ENCODE results near the gene PADI6. TPM values are rescaled to one million over a fixed set of nuclear protein-coding genes. Genes with fewer than 3 reads are reported as not detected.
A peak's percentile ranks its signal among the peaks of the same experiment; 100 is the strongest.

Gene PADI6
- total and polyA plus RNA-seq, 9 of the 15 experiments (the other 6 are each of a cell fraction or from before 2014, with no cell fraction given), result not detected

DNA sequence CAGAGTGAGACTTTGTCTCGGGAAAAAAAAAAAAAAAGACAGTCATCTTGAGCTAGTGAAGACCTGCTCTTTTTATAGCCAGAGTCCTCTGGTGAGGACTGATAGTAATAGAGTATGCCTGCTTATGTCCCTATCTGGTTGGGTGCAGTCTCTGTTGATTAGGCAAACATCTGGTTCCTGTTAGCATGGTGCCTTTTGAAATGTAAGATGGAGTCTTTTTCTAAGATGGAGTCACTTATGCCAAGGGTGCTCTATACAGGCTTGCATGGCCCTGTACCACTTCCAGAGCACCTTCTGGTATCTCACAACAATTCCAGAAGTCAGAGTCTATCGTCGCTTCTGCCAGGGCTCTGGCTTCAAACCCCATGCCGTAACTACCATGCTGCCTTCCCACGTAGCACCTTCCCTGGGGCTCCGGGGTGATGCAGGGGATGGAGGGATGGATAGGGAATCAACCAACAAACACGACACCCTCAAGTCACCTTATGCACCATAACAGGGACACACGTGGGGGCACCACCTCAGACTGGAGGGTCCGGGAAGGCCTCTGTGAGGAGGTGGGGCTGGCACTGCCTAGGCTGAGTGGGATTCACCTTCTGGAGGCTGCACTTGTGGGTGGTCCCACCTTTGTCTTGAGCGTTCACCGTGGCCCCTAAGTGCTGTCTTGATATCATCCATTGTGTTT, 11.6 kb upstream of the PADI6 start (continued):
- TF ChIP-seq, protein P1, sequence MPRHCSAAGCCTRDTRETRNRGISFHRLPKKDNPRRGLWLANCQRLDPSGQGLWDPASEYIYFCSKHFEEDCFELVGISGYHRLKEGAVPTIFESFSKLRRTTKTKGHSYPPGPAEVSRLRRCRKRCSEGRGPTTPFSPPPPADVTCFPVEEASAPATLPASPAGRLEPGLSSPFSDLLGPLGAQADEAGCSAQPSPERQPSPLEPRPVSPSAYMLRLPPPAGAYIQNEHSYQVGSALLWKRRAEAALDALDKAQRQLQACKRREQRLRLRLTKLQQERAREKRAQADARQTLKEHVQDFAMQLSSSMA (CRISPR knock-in tag; IDR thresholded peaks at IDR 0.05), result no peak
- TF ChIP-seq, protein P2, sequence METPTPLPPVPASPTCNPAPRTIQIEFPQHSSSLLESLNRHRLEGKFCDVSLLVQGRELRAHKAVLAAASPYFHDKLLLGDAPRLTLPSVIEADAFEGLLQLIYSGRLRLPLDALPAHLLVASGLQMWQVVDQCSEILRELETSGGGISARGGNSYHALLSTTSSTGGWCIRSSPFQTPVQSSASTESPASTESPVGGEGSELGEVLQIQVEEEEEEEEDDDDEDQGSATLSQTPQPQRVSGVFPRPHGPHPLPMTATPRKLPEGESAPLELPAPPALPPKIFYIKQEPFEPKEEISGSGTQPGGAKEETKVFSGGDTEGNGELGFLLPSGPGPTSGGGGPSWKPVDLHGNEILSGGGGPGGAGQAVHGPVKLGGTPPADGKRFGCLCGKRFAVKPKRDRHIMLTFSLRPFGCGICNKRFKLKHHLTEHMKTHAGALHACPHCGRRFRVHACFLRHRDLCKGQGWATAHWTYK (CRISPR knock-in tag; IDR thresholded peaks at IDR 0.05), result peak; percentile 100
- TF ChIP-seq XRCC3 (IDR thresholded peaks at IDR 0.05), result no peak
- TF ChIP-seq, protein P3, sequence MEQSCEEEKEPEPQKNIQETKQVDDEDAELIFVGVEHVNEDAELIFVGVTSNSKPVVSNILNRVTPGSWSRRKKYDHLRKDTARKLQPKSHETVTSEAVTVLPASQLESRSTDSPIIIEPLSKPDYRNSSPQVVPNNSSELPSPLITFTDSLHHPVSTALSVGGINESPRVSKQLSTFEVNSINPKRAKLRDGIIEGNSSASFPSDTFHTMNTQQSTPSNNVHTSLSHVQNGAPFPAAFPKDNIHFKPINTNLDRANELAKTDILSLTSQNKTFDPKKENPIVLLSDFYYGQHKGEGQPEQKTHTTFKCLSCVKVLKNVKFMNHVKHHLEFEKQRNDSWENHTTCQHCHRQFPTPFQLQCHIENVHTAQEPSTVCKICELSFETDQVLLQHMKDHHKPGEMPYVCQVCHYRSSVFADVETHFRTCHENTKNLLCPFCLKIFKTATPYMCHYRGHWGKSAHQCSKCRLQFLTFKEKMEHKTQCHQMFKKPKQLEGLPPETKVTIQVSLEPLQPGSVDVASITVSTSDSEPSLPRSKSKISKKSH (CRISPR knock-in tag; IDR thresholded peaks at IDR 0.05), result peak; percentile 90
- TF ChIP-seq CC2D1A (IDR thresholded peaks at IDR 0.05), result peak; percentile 81; the same call in 1 of the 2 replicates
- no peak for TF ChIP-seq RBM14 (IDR thresholded peaks at IDR 0.05; ENCODE audit: borderline replicate concordance, insufficient read depth, low read depth, low read length)
- no peak for TF ChIP-seq COPS2 (conservative IDR thresholded peaks at IDR 0.05)
- TF ChIP-seq NBN (IDR thresholded peaks at IDR 0.05; ENCODE audit: low read depth), result no peak
- TF ChIP-seq RHOXF2B (CRISPR knock-in tag; conservative IDR thresholded peaks at IDR 0.05), result peak; percentile 96
- TF ChIP-seq OTX1 (CRISPR knock-in tag; IDR thresholded peaks at IDR 0.05), result 0 out of 2 replicates have a peak, but pooled peaks have one; percentile 67
- TF ChIP-seq MCM3 (IDR thresholded peaks at IDR 0.05), result no peak
- TF ChIP-seq U2AF2 (optimal IDR thresholded peaks at IDR 0.05; ENCODE audit: low read depth, low read length), result no peak
- no peak; the same call in 1 of the 2 replicates for TF ChIP-seq KHSRP (IDR thresholded peaks at IDR 0.05)
- TF ChIP-seq HDAC1 (IDR thresholded peaks at IDR 0.05), result peak in 1 of 2 experiments; percentile 46; a peak in 1 of 4 replicates
- TF ChIP-seq, protein P4, sequence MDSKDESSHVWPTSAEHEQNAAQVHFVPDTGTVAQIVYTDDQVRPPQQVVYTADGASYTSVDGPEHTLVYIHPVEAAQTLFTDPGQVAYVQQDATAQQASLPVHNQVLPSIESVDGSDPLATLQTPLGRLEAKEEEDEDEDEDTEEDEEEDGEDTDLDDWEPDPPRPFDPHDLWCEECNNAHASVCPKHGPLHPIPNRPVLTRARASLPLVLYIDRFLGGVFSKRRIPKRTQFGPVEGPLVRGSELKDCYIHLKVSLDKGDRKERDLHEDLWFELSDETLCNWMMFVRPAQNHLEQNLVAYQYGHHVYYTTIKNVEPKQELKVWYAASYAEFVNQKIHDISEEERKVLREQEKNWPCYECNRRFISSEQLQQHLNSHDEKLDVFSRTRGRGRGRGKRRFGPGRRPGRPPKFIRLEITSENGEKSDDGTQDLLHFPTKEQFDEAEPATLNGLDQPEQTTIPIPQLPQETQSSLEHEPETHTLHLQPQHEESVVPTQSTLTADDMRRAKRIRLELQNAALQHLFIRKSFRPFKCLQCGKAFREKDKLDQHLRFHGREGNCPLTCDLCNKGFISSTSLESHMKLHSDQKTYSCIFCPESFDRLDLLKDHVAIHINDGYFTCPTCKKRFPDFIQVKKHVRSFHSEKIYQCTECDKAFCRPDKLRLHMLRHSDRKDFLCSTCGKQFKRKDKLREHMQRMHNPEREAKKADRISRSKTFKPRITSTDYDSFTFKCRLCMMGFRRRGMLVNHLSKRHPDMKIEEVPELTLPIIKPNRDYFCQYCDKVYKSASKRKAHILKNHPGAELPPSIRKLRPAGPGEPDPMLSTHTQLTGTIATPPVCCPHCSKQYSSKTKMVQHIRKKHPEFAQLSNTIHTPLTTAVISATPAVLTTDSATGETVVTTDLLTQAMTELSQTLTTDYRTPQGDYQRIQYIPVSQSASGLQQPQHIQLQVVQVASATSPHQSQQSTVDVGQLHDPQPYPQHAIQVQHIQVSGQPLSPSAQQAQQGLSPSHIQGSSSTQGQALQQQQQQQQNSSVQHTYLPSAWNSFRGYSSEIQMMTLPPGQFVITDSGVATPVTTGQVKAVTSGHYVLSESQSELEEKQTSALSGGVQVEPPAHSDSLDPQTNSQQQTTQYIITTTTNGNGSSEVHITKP (IDR thresholded peaks at IDR 0.05; ENCODE audit: partially characterized antibody), result no peak
- no peak for TF ChIP-seq MXI1 (IDR thresholded peaks at IDR 0.05; ENCODE audit: low read depth, low read length)
- peak; percentile 96 for TF ChIP-seq ZNF695 (CRISPR knock-in tag; IDR thresholded peaks at IDR 0.05)
- TF ChIP-seq, protein P5, sequence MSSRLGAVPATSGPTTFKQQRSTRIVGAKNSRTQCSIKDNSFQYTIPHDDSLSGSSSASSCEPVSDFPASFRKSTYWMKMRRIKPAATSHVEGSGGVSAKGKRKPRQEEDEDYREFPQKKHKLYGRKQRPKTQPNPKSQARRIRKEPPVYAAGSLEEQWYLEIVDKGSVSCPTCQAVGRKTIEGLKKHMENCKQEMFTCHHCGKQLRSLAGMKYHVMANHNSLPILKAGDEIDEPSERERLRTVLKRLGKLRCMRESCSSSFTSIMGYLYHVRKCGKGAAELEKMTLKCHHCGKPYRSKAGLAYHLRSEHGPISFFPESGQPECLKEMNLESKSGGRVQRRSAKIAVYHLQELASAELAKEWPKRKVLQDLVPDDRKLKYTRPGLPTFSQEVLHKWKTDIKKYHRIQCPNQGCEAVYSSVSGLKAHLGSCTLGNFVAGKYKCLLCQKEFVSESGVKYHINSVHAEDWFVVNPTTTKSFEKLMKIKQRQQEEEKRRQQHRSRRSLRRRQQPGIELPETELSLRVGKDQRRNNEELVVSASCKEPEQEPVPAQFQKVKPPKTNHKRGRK (tag; IDR thresholded peaks at IDR 0.05), result no peak
- no peak for TF ChIP-seq JUN (IDR thresholded peaks at IDR 0.05; ENCODE audit: borderline replicate concordance, low read depth, low read length)
- no peak for TF ChIP-seq JUN (CRISPR knock-in tag; IDR thresholded peaks at IDR 0.05; ENCODE audit: borderline replicate concordance)
